SK-N-SH (cell line): ENCODE results near the gene TRIM38.

ENCODE experiments used
- CTCF ChIP-seq: fragments of 200-600 bp; sonication (generic); IDR thresholded peaks from 2 replicates; pipeline ENCODE4 v1.6.1; 2017; ENCODE audit warnings: antibody characterized with exemption, mild to moderate bottlenecking, moderate library complexity
- EP300 ChIP-seq, 2 experiments: IDR thresholded peaks; 2 replicates each; pipeline versions ENCODE4 v1.4.0 to v1.6.1; 2012; ENCODE audit warnings: borderline replicate concordance in 1 of 2, low read depth in 1 of 2, low read length in 1 of 2
- MAX ChIP-seq: IDR thresholded peaks from 2 replicates; pipeline ENCODE4 v1.4.0; 2012; ENCODE audit warnings: low read depth
- NRF1 ChIP-seq: IDR thresholded peaks from 2 replicates; pipeline ENCODE4 v1.6.1; 2012; ENCODE audit warnings: low read depth, mild to moderate bottlenecking, low read length
- POLR2AphosphoS5 ChIP-seq: IDR thresholded peaks from 2 replicates; pipeline ENCODE4 v1.6.1; 2012; ENCODE audit warnings: low read depth, low read length
- RAD21 ChIP-seq: IDR thresholded peaks from 2 replicates; pipeline ENCODE4 v1.6.1; 2012; ENCODE audit warnings: mild to moderate bottlenecking, low read length
- RFX5 ChIP-seq: IDR thresholded peaks from 2 replicates; pipeline ENCODE4 v1.6.1; 2012; ENCODE audit warnings: mild to moderate bottlenecking, improper control_type of control experiment, low read length
- SIN3A ChIP-seq: IDR thresholded peaks from 2 replicates; pipeline ENCODE4 v1.6.1; 2012; ENCODE audit warnings: low read depth, mild to moderate bottlenecking, low read length, moderate library complexity, borderline replicate concordance
- SMC3 ChIP-seq: IDR thresholded peaks from 2 replicates; pipeline ENCODE4 v1.6.1; 2012; ENCODE audit warnings: low read depth, low read length, improper control_type of control experiment
- TAF1 ChIP-seq: IDR thresholded peaks from 2 replicates; pipeline ENCODE4 v1.6.1; 2012; ENCODE audit warnings: low read depth, mild to moderate bottlenecking, low read length, moderate library complexity, borderline replicate concordance
- TF ChIP-seq, protein P1 (sequence below): fragments of 150-350 bp; IDR thresholded peaks from 2 replicates; pipeline ENCODE4 v1.6.1; 2017; ENCODE audit warnings: antibody characterized with exemption, low read length, low read depth, borderline replicate concordance

DNA sequence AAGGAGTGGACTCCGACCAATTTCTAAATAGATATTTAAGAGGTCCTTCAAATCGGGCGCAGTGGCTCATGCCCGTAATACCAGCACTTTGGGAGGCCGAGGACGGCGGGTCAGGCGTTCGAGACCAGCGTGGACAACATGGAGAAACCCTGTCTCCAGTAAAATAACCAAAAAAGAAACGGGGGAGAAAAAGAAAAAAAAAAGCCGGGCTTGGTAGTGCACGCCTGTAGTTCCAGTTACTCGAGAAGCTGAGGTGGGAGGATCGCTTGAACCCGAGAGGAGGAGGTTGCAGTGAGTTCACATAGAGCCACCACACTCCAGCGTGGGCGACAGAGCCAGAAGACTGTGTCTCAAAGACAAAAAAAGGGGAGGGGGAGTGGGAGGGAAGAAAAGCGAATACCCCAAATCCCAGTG, 71.3 kb downstream of the TRIM38 start:
- TF ChIP-seq SMC3 (no peak), CTCF (no peak), POLR2AphosphoS5 (no peak), MAX (no peak), NRF1 (no peak), RFX5 (no peak), TAF1 (no peak), EP300 (IDR thresholded peaks at IDR 0.05; ENCODE audit: borderline replicate concordance in 1 of 2, low read depth in 1 of 2, low read length in 1 of 2) (no peak), SIN3A (no peak), RAD21 (no peak)
- TF ChIP-seq, protein P1, sequence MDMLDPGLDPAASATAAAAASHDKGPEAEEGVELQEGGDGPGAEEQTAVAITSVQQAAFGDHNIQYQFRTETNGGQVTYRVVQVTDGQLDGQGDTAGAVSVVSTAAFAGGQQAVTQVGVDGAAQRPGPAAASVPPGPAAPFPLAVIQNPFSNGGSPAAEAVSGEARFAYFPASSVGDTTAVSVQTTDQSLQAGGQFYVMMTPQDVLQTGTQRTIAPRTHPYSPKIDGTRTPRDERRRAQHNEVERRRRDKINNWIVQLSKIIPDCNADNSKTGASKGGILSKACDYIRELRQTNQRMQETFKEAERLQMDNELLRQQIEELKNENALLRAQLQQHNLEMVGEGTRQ = no peak
